Activated gamma-delta T cell treated with Interleukin-2 at 50 U/mL for 16 hours (primary cell): ENCODE data around the gene TNIK.

Experiments used
- DNase-seq: peaks from one replicate; pipeline ENCODE4 v3.0.0-alpha.2; 2020

Gene TNIK

GRCh38 chr3:171459942-171460724 is at the start of gene TNIK:
TSS of gene TNIK (minus strand) at chr3:171460405. CDS start at chr3:171460063, 342 bp downstream.
- DNase-seq, result peak; percentile 93

GRCh38 chr3:171508676-171509075 is 48.5 kb upstream of the TNIK start:
- no peak for DNase-seq

GRCh38 chr3:171508206-171508605 is 48.0 kb upstream of the TNIK start:
- DNase-seq, result no peak

- no peak for DNase-seq
These were observed 46.6 kb upstream of the TNIK start for GRCh38 chr3:171506743-171507319.

GRCh38 chr3:171505822-171506333 is 45.7 kb upstream of the TNIK start:
- DNase-seq, result no peak

GRCh38 chr3:171504376-171504775 is 44.2 kb upstream of the TNIK start:
- no peak for DNase-seq

GRCh38 chr3:171503817-171504216 is 43.6 kb upstream of the TNIK start:
- DNase-seq, result no peak

GRCh38 chr3:171498921-171499320 is 38.7 kb upstream of the TNIK start:
- DNase-seq, result no peak

- no peak for DNase-seq
These were observed 37.3 kb upstream of the TNIK start for GRCh38 chr3:171497468-171497867.

GRCh38 chr3:171495413-171495812 is 35.2 kb upstream of the TNIK start:
- no peak for DNase-seq

- no peak for DNase-seq
These were observed 34.4 kb upstream of the TNIK start for GRCh38 chr3:171494457-171495109.

GRCh38 chr3:171491361-171491760 is 31.2 kb upstream of the TNIK start:
- DNase-seq, result no peak

- DNase-seq, result no peak
These were observed 30.7 kb upstream of the TNIK start for GRCh38 chr3:171490901-171491300.

GRCh38 chr3:171489348-171489747 is 29.1 kb upstream of the TNIK start:
- no peak for DNase-seq

- DNase-seq, result no peak
These were observed 28.3 kb upstream of the TNIK start for GRCh38 chr3:171488479-171488878.

GRCh38 chr3:171487382-171487781 is 27.2 kb upstream of the TNIK start:
- no peak for DNase-seq

GRCh38 chr3:171485338-171485737 is 25.1 kb upstream of the TNIK start:
- no peak for DNase-seq

- no peak for DNase-seq
These were observed 20.8 kb upstream of the TNIK start for GRCh38 chr3:171481011-171481410.

GRCh38 chr3:171480526-171480925 is 20.3 kb upstream of the TNIK start:
- DNase-seq, result no peak

- DNase-seq, result no peak
These were observed 16.4 kb upstream of the TNIK start for GRCh38 chr3:171476532-171477102.

- DNase-seq, result no peak
These were observed 12.3 kb upstream of the TNIK start for GRCh38 chr3:171472552-171472951.

- no peak for DNase-seq
These were observed 10.6 kb upstream of the TNIK start for GRCh38 chr3:171470714-171471227.

- DNase-seq, result no peak
These were observed 9.2 kb upstream of the TNIK start for GRCh38 chr3:171469376-171469775.
